Caco-2 (cell line): ENCODE data around the gene C1orf174. TPM values are rescaled to one million over a fixed set of nuclear protein-coding genes. Genes with fewer than 3 reads are reported as not detected.

Experiments
- BruUV-seq: library from RNA; stranded (reverse); fragments of 400-500 nt; replicated peaks from 2 replicates; lab custom pipeline; 2021; lab: Mats Ljungman, UMichigan
- CTCF ChIA-PET: fragments of 300-600 bp; sonication (Branson Sonifier 250); formaldehyde crosslinking; loops from one replicate; lab custom pipeline; 2022; ENCODE audit warnings: antibody characterized with exemption; lab: Charles Lee
- POLR2A ChIA-PET: fragments of 300-600 bp; sonication (Branson Sonifier 250); formaldehyde crosslinking; loops from one replicate; lab custom pipeline; 2022; ENCODE audit warnings: antibody characterized with exemption; lab: Charles Lee
- DNase-seq, 2 experiments: peaks; one replicate each; pipeline versions ENCODE4 v3.0.0 to v3.0.0-alpha.2; 2020 to 2022
- H3K27me3 ChIP-seq: replicated peaks from 2 replicates; pipeline ENCODE4 v1.6.0; 2011; ENCODE audit warnings: low read length; ENCODE audit not compliant: control insufficient read depth, insufficient read depth
- H3K36me3 ChIP-seq: 2 replicates; pipeline ENCODE4 v1.5.1; 2011; ENCODE audit warnings: low read length; ENCODE audit not compliant: control insufficient read depth, insufficient read depth
- H3K4me1 ChIP-seq: fragments of 250-450 bp; sonication (Bioruptor Pico); 2 replicates; pipeline ENCODE4 v1.5.1; 2020; ENCODE audit warnings: mild to moderate bottlenecking
- H3K4me3 ChIP-seq: 2 replicates; pipeline ENCODE4 v1.5.1; 2011; ENCODE audit warnings: low read depth, mild to moderate bottlenecking, control low read depth, low read length
- H3K9me3 ChIP-seq: fragments of 250-450 bp; sonication (Bioruptor Pico); 2 replicates; pipeline ENCODE4 v1.5.1; 2020; ENCODE audit warnings: mild to moderate bottlenecking, moderate library complexity
- H3K27ac Mint-ChIP-seq: one replicate; pipeline ENCODE4 v1.8.0; 2022; ENCODE audit warnings: mixed read lengths; ENCODE audit not compliant: unreplicated experiment
- H3K27me3 Mint-ChIP-seq: one replicate; pipeline ENCODE4 v1.8.0; 2022; ENCODE audit warnings: mixed read lengths; ENCODE audit not compliant: insufficient read depth, unreplicated experiment
- H3K36me3 Mint-ChIP-seq: one replicate; pipeline ENCODE4 v1.8.0; 2022; ENCODE audit warnings: mild to moderate bottlenecking, mixed read lengths; ENCODE audit not compliant: insufficient read depth, unreplicated experiment
- H3K4me1 Mint-ChIP-seq: one replicate; pipeline ENCODE4 v1.8.0; 2022; ENCODE audit warnings: low read depth, mixed read lengths; ENCODE audit not compliant: unreplicated experiment
- H3K4me3 Mint-ChIP-seq: one replicate; pipeline ENCODE4 v1.8.0; 2022; ENCODE audit warnings: mild to moderate bottlenecking, moderate library complexity, mixed read lengths; ENCODE audit not compliant: unreplicated experiment
- H3K9me3 Mint-ChIP-seq: one replicate; pipeline ENCODE4 v1.8.0; 2022; ENCODE audit warnings: mixed read lengths; ENCODE audit not compliant: unreplicated experiment
- intact Hi-C: fragments of 100-400 bp; cut with micrococcal nuclease; formaldehyde crosslinking; loops from one replicate; pipeline ENCODE4 v1.10.0; 2022; ENCODE audit not compliant: unreplicated experiment
- total RNA-seq: library from RNA; stranded (reverse); gene quantifications from 2 replicates; pipeline ENCODE4 v1.2.3, GENCODE V29; 2022
- TF ChIP-seq, protein P1 (sequence below), 2 experiments: fragments of 200-600 bp in 1 of 2; IDR thresholded peaks; 1 replicate in 1 of 2; 2 replicates in 1 of 2; pipeline versions ENCODE4 v1.5.1 to v1.8.0; 2011 to 2022; ENCODE audit warnings: antibody characterized with exemption in 1 of 2, control low read depth in 1 of 2, inconsistent platforms in 1 of 2, low read depth in 1 of 2, low read length in 1 of 2, mild to moderate bottlenecking in 1 of 2, moderate library complexity in 1 of 2; ENCODE audit not compliant: insufficient read depth in 1 of 2, severe bottlenecking in 1 of 2, unreplicated experiment in 1 of 2

C1orf174 gene
- total RNA-seq, 1 experiment from 2014 or later: 19.2 TPM

DNA sequence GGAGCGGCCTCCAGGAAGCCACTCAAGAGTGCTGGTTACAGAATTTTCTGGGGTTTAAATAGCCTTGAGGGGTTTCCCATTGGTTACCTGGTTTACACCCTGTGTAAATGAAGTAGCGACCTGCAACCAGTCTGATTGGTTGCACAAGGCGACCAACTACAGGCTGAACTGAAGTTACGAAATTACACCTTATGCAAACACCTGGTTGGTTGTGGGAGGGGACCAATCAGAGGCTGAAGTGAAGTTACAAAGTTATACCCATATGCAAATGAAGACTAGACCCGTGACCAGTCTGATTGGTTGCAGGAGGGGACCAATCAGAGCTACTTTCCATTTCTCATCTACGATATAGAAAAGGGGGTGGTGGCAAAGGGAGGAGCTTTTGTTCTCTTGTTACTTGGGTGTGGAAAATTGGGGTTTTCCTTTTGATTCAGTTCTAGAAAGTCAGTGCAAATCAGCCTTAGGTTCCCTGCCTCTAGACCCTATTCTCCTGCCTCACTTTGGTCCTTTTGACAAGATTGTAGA, 22.2 kb upstream of the C1orf174 start:
- no peak overlapping the region for H3K4me3 Mint-ChIP-seq
- intact Hi-C loops: no loop called here
- Histone ChIP-seq H3K4me1 (no peaks in the 10 kb centered on the region), H3K36me3 (no peaks in the 10 kb centered on the region), H3K4me3 (no peak overlapping the region), H3K9me3 (peaks cover 4% of the 10 kb centered on the region), H3K27me3 (no peaks in the 10 kb centered on the region)
- POLR2A ChIA-PET: no interaction called here
- no peak overlapping the region for H3K27ac Mint-ChIP-seq
- TF ChIP-seq, protein P1, sequence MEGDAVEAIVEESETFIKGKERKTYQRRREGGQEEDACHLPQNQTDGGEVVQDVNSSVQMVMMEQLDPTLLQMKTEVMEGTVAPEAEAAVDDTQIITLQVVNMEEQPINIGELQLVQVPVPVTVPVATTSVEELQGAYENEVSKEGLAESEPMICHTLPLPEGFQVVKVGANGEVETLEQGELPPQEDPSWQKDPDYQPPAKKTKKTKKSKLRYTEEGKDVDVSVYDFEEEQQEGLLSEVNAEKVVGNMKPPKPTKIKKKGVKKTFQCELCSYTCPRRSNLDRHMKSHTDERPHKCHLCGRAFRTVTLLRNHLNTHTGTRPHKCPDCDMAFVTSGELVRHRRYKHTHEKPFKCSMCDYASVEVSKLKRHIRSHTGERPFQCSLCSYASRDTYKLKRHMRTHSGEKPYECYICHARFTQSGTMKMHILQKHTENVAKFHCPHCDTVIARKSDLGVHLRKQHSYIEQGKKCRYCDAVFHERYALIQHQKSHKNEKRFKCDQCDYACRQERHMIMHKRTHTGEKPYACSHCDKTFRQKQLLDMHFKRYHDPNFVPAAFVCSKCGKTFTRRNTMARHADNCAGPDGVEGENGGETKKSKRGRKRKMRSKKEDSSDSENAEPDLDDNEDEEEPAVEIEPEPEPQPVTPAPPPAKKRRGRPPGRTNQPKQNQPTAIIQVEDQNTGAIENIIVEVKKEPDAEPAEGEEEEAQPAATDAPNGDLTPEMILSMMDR (IDR thresholded peaks at IDR 0.05; ENCODE audit: insufficient read depth in 1 of 2, low read depth in 1 of 2, low read length in 1 of 2, severe bottlenecking in 1 of 2, unreplicated experiment in 1 of 2): no peak
- BruUV-seq: no TSS peak
- DNase-seq: peak in 1 of 2 experiments; percentile 38
- no peaks in the 10 kb centered on the region for H3K4me1 Mint-ChIP-seq
- H3K36me3 Mint-ChIP-seq: no peaks in the 10 kb centered on the region
- H3K9me3 Mint-ChIP-seq: peaks cover 12% of the 10 kb centered on the region
- CTCF ChIA-PET: no interaction called here
- peaks cover 3% of the 10 kb centered on the region for H3K27me3 Mint-ChIP-seq

DNA sequence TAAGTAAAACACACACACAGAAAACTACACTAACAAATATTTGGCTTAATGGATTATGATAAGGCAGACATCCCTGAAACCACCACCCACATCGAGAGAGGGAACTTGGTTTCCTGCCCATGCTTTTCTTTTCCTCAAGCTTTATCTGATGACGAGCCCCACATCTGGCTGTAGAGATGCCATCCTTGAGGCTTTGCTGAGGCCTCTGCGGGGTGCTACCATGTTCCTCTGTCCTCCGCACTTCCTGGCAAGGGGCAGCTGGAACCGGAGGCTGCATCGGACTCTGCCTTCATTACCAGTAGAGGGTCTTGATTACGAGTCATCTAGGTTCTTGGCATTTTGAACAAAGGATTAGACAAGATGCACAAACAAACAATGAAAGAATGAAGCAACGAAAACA, 21.7 kb upstream of the C1orf174 start:
- no peak overlapping the region for H3K4me3 ChIP-seq
- H3K27me3 ChIP-seq: no peaks in the 10 kb centered on the region
- Mint-ChIP-seq H3K36me3 (no peaks in the 10 kb centered on the region), H3K27ac (no peak overlapping the region), H3K27me3 (peaks cover 3% of the 10 kb centered on the region), H3K9me3 (peaks cover 7% of the 10 kb centered on the region), H3K4me1 (no peaks in the 10 kb centered on the region), H3K4me3 (no peak overlapping the region)
- TF ChIP-seq, protein P1 (IDR thresholded peaks at IDR 0.05; ENCODE audit: insufficient read depth in 1 of 2, low read depth in 1 of 2, low read length in 1 of 2, severe bottlenecking in 1 of 2, unreplicated experiment in 1 of 2): no peak
- H3K4me1 ChIP-seq: no peaks in the 10 kb centered on the region
- ChIA-PET CTCF (no interaction called here), POLR2A (no interaction called here)
- H3K36me3 ChIP-seq: no peaks in the 10 kb centered on the region
- no TSS peak for BruUV-seq
- H3K9me3 ChIP-seq: no peaks in the 10 kb centered on the region
- peak in 1 of 2 experiments; percentile 1 for DNase-seq
- intact Hi-C loops: no loop called here

DNA sequence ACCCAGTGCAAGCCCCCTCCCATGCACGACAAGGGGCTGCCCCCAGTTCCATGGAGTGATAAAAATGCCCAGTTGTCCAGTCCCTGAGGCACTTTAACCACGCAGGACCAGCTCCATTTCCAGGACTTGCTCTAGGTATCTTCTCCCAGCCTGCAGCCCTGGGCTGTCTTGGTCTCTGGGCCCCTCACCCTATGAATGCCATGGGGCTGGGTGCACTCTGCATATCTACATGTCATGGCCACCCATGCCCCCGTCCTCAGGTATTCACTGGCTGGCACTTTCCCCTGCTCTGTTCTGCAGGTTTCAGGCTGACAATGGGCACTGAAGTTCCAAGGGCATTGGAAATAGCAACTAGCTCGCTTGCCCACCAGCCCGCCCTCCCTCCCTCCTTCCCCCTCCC, 19.6 kb upstream of the C1orf174 start:
- no peaks in the 10 kb centered on the region for H3K27me3 ChIP-seq
- Mint-ChIP-seq H3K9me3 (no peaks in the 10 kb centered on the region), H3K36me3 (no peaks in the 10 kb centered on the region), H3K4me1 (no peaks in the 10 kb centered on the region), H3K27me3 (peaks cover 3% of the 10 kb centered on the region), H3K27ac (no peak overlapping the region), H3K4me3 (no peak overlapping the region)
- H3K36me3 ChIP-seq: no peaks in the 10 kb centered on the region
- no peaks in the 10 kb centered on the region for H3K9me3 ChIP-seq
- DNase-seq: peak in 1 of 2 experiments; percentile 12
- intact Hi-C loops: no loop called here
- H3K4me1 ChIP-seq: no peaks in the 10 kb centered on the region
- TF ChIP-seq, protein P1 (IDR thresholded peaks at IDR 0.05; ENCODE audit: insufficient read depth in 1 of 2, low read depth in 1 of 2, low read length in 1 of 2, severe bottlenecking in 1 of 2, unreplicated experiment in 1 of 2): no peak
- no TSS peak for BruUV-seq
- ChIA-PET POLR2A (no interaction called here), CTCF (no interaction called here)
- H3K4me3 ChIP-seq: no peak overlapping the region
